GM13977 (cell line): ENCODE measurements around the gene ABI3BP.

Experiments used
- DNase-seq: peaks from one replicate; pipeline ENCODE4 v3.0.0; 2012; ENCODE audit warnings: low spot score
- in situ Hi-C: fragments of 300-500 bp; cut with MboI; formaldehyde crosslinking; loops from one replicate; pipeline ENCODE4 v1.12.0; 2022; ENCODE audit warnings: low sequenced_read_pairs, low pct_unique_long_range_greater_than_20kb, mixed read lengths, inconsistent platforms; ENCODE audit not compliant: unreplicated experiment
- TF ChIP-seq, protein P1 (sequence below): IDR thresholded peaks from 2 replicates; pipeline ENCODE4 v1.5.1; 2012; ENCODE audit warnings: mild to moderate bottlenecking, control low read depth; ENCODE audit not compliant: insufficient read depth; ENCODE audit errors: extremely low read depth, missing control alignments

The ABI3BP gene

DNA sequence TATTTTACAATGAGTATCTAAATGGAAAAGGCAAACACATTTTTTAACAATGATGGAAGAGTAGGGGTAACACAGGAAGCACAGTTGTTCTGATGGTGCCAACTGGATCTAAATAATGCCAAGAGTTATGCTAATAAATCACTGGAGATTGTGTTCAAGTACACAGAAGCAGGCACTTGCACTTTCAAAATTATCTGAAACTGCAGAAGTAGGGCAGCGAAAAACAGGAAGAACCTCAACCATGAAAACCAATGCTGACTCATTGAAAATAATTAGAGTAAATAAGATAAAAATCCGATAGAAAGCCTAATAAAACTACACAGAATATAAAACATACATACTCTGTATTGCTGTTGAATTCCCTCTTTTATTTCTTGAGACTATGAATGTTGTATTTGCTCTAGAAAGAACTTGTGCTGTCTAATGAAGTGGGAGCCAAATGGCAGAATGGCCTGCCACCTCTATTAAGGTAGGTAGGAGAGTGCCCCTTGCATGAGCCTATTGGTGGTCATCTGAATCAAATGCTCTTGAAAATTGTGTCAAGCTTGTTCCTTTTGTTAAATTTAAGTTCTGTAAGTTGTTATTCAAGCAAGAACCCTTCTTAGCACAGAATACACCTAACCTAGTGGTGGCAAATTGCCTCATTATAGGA lies 93.7 kb downstream of the ABI3BP start:
- TF ChIP-seq, protein P1, sequence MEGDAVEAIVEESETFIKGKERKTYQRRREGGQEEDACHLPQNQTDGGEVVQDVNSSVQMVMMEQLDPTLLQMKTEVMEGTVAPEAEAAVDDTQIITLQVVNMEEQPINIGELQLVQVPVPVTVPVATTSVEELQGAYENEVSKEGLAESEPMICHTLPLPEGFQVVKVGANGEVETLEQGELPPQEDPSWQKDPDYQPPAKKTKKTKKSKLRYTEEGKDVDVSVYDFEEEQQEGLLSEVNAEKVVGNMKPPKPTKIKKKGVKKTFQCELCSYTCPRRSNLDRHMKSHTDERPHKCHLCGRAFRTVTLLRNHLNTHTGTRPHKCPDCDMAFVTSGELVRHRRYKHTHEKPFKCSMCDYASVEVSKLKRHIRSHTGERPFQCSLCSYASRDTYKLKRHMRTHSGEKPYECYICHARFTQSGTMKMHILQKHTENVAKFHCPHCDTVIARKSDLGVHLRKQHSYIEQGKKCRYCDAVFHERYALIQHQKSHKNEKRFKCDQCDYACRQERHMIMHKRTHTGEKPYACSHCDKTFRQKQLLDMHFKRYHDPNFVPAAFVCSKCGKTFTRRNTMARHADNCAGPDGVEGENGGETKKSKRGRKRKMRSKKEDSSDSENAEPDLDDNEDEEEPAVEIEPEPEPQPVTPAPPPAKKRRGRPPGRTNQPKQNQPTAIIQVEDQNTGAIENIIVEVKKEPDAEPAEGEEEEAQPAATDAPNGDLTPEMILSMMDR = no peak
- in situ Hi-C loops = no loop called here
- peak; percentile 27 for DNase-seq

DNA sequence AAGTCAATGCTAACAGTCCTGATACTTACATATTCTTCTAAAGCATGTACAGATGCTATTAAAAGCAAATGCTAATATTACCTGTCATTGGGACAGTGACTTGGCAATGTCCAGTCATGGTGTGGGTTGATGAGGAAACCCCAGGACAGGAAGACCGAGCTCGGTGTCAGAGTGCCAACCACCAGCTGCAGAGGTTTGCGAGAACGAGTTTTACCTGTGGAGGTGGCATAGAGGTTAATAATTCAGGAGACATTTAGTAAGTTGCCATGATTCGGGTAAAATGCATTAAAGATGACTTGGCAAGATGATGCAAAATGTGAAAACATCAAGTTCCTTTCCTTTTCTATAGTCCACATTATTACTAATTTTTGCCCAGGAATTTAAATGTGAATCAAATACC lies 94.5 kb downstream of the ABI3BP start:
- no peak for DNase-seq
- TF ChIP-seq, protein P1 = no peak
- in situ Hi-C loops = no loop called here

DNA sequence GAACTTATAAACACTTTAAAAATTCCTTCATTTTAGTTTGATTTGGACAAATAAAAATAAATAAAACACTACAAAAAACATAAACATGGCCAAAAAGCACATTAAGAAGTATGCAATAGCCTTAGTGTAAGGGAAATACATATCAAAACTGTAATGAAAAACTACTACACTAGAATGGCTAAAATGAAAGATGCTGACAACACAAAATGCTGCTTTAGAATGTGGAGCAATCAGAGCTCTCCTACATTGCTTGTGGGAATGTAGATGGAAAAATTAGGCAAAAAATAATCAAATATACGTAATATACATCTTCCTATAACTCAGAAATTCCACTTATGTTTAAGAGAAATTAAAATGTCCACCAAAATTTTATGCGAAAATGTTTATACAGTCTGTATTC lies 96.2 kb downstream of the ABI3BP start:
- in situ Hi-C loops = no loop called here
- TF ChIP-seq, protein P1 = no peak

DNA sequence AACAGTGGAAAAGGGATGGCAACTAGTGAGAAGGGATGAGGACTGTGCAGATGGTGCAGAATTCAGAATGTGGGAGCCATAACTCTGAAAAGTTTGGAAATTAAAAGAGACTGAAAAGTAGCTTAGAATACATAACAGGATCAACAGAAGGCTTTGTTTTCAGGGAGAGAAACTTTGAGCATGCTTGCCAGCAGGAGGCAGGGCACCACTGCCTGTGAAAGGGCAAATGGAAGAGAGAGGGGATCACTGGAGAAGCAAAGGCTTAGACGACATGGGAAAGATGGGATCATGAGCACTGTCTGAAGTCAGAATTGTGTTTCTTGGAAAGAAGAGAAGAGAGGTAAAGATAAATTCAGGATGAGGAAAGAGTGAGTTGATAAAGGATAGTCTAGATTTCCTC lies 99.6 kb downstream of the ABI3BP start:
- in situ Hi-C loops = no loop called here
- no peak for DNase-seq
- TF ChIP-seq, protein P1 = peak; percentile 17

More for the DNA sequence above, 96.2 kb downstream of the ABI3BP start:
- DNase-seq = no peak

DNA sequence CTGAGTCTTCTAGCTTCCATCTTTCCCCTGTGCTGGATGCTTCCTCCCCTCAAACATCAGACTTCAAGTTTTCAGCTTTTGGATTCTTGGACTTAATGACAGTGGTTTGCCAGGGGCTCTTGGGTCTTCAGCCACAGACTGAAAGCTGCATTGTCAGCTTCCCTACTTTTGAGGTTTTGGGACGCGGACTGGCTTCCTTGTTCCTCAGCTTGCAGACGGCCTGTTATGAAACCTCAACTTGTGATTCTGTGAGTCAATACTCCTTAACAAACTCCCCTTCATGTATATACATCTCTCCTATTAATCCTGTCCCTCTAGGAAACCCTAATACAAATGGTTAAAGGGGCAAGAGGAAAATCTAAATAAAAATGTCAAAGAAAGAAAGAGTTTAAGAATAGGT lies 100.1 kb downstream of the ABI3BP start:
- in situ Hi-C loops = no loop called here
- TF ChIP-seq, protein P1 = no peak
- no peak for DNase-seq

DNA sequence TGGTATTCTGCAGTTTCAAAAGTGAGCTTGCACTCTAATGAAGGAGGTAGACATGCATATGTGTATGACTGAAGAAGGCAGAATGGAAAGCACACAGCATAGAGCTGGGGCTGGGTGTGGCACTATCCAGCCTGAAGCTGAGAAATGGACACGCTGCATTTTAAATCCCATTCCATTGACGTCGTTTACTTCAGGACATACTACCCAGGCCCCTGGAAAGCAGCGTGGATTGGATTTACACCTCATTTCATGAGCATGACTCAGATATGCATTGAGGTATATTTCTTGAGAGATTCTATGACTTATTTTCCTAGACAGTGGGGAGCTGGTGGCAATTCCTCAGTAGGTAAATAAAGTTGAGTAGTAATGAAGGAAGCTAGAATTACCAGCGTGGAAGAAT lies 101.4 kb downstream of the ABI3BP start:
- TF ChIP-seq, protein P1 = no peak
- in situ Hi-C loops = no loop called here
- DNase-seq = no peak
